Body of pancreas (tissue), 4 donors: ENCODE results near the gene OSBPL5.

Source experiments
- POLR2A ChIP-seq, 3 donors: fragments of 450-650 bp; IDR thresholded peaks; one replicate each; pipeline ENCODE4 v1.6.1; 2016; ENCODE audit warnings: antibody characterized with exemption in 3 of 3, mild to moderate bottlenecking in 2 of 3
- TF ChIP-seq, protein P1 (sequence below), 7 experiments: fragments of 450-650 bp in 4 of 7; fragments of 200-600 bp in 3 of 7; sonication (generic) in 3 of 7; IDR thresholded peaks; one replicate each; pipeline ENCODE4 v1.5.1; 2016 to 2019; ENCODE audit warnings: antibody characterized with exemption in 7 of 7

GRCh38 chr11:3161720-3162409, 3.2 kb downstream of the OSBPL5 start:
- TF ChIP-seq, protein P1, sequence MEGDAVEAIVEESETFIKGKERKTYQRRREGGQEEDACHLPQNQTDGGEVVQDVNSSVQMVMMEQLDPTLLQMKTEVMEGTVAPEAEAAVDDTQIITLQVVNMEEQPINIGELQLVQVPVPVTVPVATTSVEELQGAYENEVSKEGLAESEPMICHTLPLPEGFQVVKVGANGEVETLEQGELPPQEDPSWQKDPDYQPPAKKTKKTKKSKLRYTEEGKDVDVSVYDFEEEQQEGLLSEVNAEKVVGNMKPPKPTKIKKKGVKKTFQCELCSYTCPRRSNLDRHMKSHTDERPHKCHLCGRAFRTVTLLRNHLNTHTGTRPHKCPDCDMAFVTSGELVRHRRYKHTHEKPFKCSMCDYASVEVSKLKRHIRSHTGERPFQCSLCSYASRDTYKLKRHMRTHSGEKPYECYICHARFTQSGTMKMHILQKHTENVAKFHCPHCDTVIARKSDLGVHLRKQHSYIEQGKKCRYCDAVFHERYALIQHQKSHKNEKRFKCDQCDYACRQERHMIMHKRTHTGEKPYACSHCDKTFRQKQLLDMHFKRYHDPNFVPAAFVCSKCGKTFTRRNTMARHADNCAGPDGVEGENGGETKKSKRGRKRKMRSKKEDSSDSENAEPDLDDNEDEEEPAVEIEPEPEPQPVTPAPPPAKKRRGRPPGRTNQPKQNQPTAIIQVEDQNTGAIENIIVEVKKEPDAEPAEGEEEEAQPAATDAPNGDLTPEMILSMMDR (IDR thresholded peaks at IDR 0.05) = no peak
- TF ChIP-seq POLR2A (IDR thresholded peaks at IDR 0.05) = no peak
